HepG2 (cell line): ENCODE results near the gene WDR35. TPM values are rescaled to one million over a fixed set of nuclear protein-coding genes. Genes with fewer than 3 reads are reported as not detected.

Source experiments
- ATAC-seq: fragments of 200-7000 bp; cut with Tn5 transposase; 3 replicates; pipeline ENCODE4 v1.9.1; 2020; ENCODE audit warnings: mild to moderate bottlenecking, moderate library complexity
- BruUV-seq: library from RNA; stranded (reverse); fragments of 400-500 nt; replicated peaks from 2 replicates; lab custom pipeline; 2021; lab: Mats Ljungman, UMichigan
- CTCF ChIA-PET: fragments of 300-600 bp; formaldehyde crosslinking; extraction: SDS; loops from one replicate; lab custom pipeline; 2021; ENCODE audit warnings: low total read pairs, inconsistent platforms, low intra/inter-chr PET ratio; lab: Yijun Ruan, JAX
- POLR2A ChIA-PET: fragments of 350-600 bp; sonication (Branson Sonifier 250); formaldehyde crosslinking; loops from one replicate; lab custom pipeline; 2020; ENCODE audit warnings: antibody characterized with exemption, inconsistent platforms; lab: Yijun Ruan, JAX
- DNase-seq: peaks from one replicate; pipeline ENCODE4 v3.0.0-alpha.2; 2015; ENCODE audit warnings: low spot score
- FAIRE-seq: peaks from 3 replicates; lab custom pipeline; 2011; peaks lifted over from hg19 to GRCh38; lab: Jason Lieb, UNC
- H2AFZ ChIP-seq: one replicate; pipeline ENCODE4 v1.6.1; 2011; ENCODE audit warnings: low read length, inconsistent platforms
- H3K27ac ChIP-seq: fragments of 300-600 bp; 3 replicates; pipeline ENCODE4 v1.8.0; 2011; ENCODE audit warnings: mixed run types, mild to moderate bottlenecking, mixed read lengths, low read length, inconsistent platforms; ENCODE audit not compliant: insufficient read depth; ENCODE audit errors: extremely low read length
- H3K27me3 ChIP-seq, 2 experiments: fragments of 200-600 bp in 1 of 2; 2 replicates in 1 of 2; 3 replicates in 1 of 2; pipeline versions ENCODE4 v1.6.0 to v1.8.0; 2011; ENCODE audit warnings: low read length in 2 of 2, mild to moderate bottlenecking in 2 of 2, moderate library complexity in 2 of 2, inconsistent platforms in 1 of 2; ENCODE audit not compliant: insufficient read depth in 2 of 2, control insufficient read depth in 1 of 2
- H3K36me3 ChIP-seq, 2 experiments: fragments of 200-600 bp in 1 of 2; replicated peaks in 1 of 2; 2 replicates in 1 of 2; 3 replicates in 1 of 2; pipeline versions ENCODE4 v1.5.1 to v1.8.0; 2011; ENCODE audit warnings: low read length in 2 of 2, inconsistent platforms in 1 of 2; ENCODE audit not compliant: insufficient read depth in 2 of 2, control insufficient read depth in 1 of 2
- H3K4me1 ChIP-seq: 2 replicates; pipeline ENCODE4 v1.5.1; 2012; ENCODE audit warnings: low read length, inconsistent platforms; ENCODE audit not compliant: insufficient read depth
- H3K4me2 ChIP-seq: 2 replicates; pipeline ENCODE4 v1.6.0; 2011; ENCODE audit warnings: low read depth, low read length, inconsistent platforms
- H3K4me3 ChIP-seq, 3 experiments: fragments of 200-600 bp in 1 of 3; sonication (generic), shearing (Covaris generic) in 1 of 3; replicated peaks in 1 of 3; 2 replicates each; pipeline ENCODE4 v1.5.1; 2011 to 2016; ENCODE audit warnings: low read length in 3 of 3, inconsistent platforms in 2 of 3, low read depth in 2 of 3, mild to moderate bottlenecking in 2 of 3, control low read depth in 1 of 3, mixed read lengths in 1 of 3; ENCODE audit not compliant: insufficient read depth in 1 of 3
- H3K79me2 ChIP-seq: one replicate; pipeline ENCODE4 v1.6.1; 2011; ENCODE audit warnings: low read length, inconsistent platforms; ENCODE audit not compliant: insufficient read depth
- H3K9ac ChIP-seq: 2 replicates; pipeline ENCODE4 v1.6.0; 2011; ENCODE audit warnings: mild to moderate bottlenecking, low read depth, low read length, inconsistent platforms; ENCODE audit not compliant: insufficient read depth
- H3K9me3 ChIP-seq: 2 replicates; pipeline ENCODE4 v1.5.1; 2012; ENCODE audit warnings: mild to moderate bottlenecking, low read length
- H4K20me1 ChIP-seq: 2 replicates; pipeline ENCODE4 v1.6.0; 2011; ENCODE audit warnings: inconsistent platforms, mild to moderate bottlenecking, low read length, moderate library complexity; ENCODE audit not compliant: insufficient read depth
- ATRX ChIP-seq: sonication (generic); formaldehyde crosslinking; IDR thresholded peaks from 2 replicates; pipeline ENCODE4 v1.4.0; 2020; ENCODE audit warnings: missing genetic modification reagents, borderline replicate concordance
- EHMT2 ChIP-seq: fragments of 200-600 bp; sonication (generic); IDR thresholded peaks from 2 replicates; pipeline ENCODE4 v1.7.0; 2017; ENCODE audit warnings: antibody characterized with exemption, low read depth, low read length, borderline replicate concordance
- HNRNPK ChIP-seq: fragments of 200-400 bp; formaldehyde crosslinking; IDR thresholded peaks from 2 replicates; pipeline ENCODE4 v1.6.1; 2018; ENCODE audit warnings: low read length, low read depth, moderate library complexity, mild to moderate bottlenecking; ENCODE audit not compliant: poor library complexity, severe bottlenecking
- LCORL ChIP-seq, 2 experiments: fragments of 450-650 bp in 1 of 2; sonication (generic) in 1 of 2; formaldehyde crosslinking in 1 of 2; IDR thresholded peaks; 2 replicates each; pipeline versions ENCODE4 v1.5.0 to v1.6.1; 2017 to 2020; ENCODE audit warnings: antibody characterized with exemption in 1 of 2, missing genetic modification reagents in 1 of 2
- MTA1 ChIP-seq: sonication (generic); formaldehyde crosslinking; IDR thresholded peaks from 2 replicates; pipeline ENCODE4 v1.4.0; 2020; ENCODE audit warnings: missing genetic modification reagents, mild to moderate bottlenecking, borderline replicate concordance
- NFKBIZ ChIP-seq: IDR thresholded peaks from 2 replicates; pipeline ENCODE4 v1.6.1; 2018; ENCODE audit warnings: missing genetic modification reagents, missing compliant biosample characterization
- PPARG ChIP-seq: conservative IDR thresholded peaks from 2 replicates; pipeline ENCODE4 v1.6.1; 2016; ENCODE audit warnings: missing biosample characterization, missing genetic modification reagents
- RARA ChIP-seq: IDR thresholded peaks from 2 replicates; pipeline ENCODE4 v1.6.1; 2016; ENCODE audit warnings: missing genetic modification reagents, missing compliant biosample characterization
- RCOR2 ChIP-seq: IDR thresholded peaks from 2 replicates; pipeline ENCODE4 v1.6.1; 2016; ENCODE audit warnings: missing biosample characterization, missing genetic modification reagents
- SMAD9 ChIP-seq: sonication (generic); formaldehyde crosslinking; IDR thresholded peaks from 2 replicates; pipeline ENCODE4 v1.5.1; 2020; ENCODE audit warnings: mild to moderate bottlenecking, missing genetic modification reagents
- TARDBP ChIP-seq: sonication (generic); formaldehyde crosslinking; IDR thresholded peaks from 2 replicates; pipeline ENCODE4 v1.8.0; 2022; ENCODE audit warnings: mild to moderate bottlenecking, missing genetic modification reagents
- THAP11 ChIP-seq: IDR thresholded peaks from 2 replicates; pipeline ENCODE4 v1.6.1; 2016; ENCODE audit warnings: missing biosample characterization, missing genetic modification reagents
- ZNF124 ChIP-seq: sonication (generic); formaldehyde crosslinking; IDR thresholded peaks from 2 replicates; pipeline ENCODE4 v1.4.0; 2020; ENCODE audit warnings: missing genetic modification reagents
- ZNF136 ChIP-seq: sonication (generic); formaldehyde crosslinking; IDR thresholded peaks from 2 replicates; pipeline ENCODE4 v1.8.1; 2022; ENCODE audit warnings: low read depth, mild to moderate bottlenecking, moderate library complexity, missing genetic modification reagents
- ZNF629 ChIP-seq: sonication (generic); formaldehyde crosslinking; conservative IDR thresholded peaks from 2 replicates; pipeline ENCODE4 v1.5.0; 2020; ENCODE audit warnings: missing genetic modification reagents
- ZNF772 ChIP-seq: sonication (generic); formaldehyde crosslinking; IDR thresholded peaks from 2 replicates; pipeline ENCODE4 v1.5.0; 2020; ENCODE audit warnings: mild to moderate bottlenecking, missing genetic modification reagents
- in situ Hi-C: cut with HindIII; loops from 2 replicates; pipeline ENCODE4 v1.10.0; 2017; ENCODE audit warnings: low pct_unique_long_range_greater_than_20kb; ENCODE audit not compliant: extremely low pct_ligation_motif_present
- intact Hi-C: fragments of 100-400 bp; cut with micrococcal nuclease; formaldehyde crosslinking; loops from one replicate; pipeline ENCODE4 v1.10.0; 2022; ENCODE audit not compliant: unreplicated experiment
- polyA plus RNA-seq, 8 experiments: library from polyadenylated mRNA; depleted of rRNA in 3 of 8; stranded (reverse) in 7 of 8; unstranded in 1 of 8; fragments of >200 nt; fragmentation: Illumina TruSeq in 4 of 8; extraction: Trizol in 4 of 8; gene quantifications; 2 replicates each; pipeline versions ENCODE4 v1.2.1 to v1.2.3, GENCODE V29; 2011 to 2016; ENCODE audit warnings: low read depth in 4 of 8, missing spikeins in 1 of 8, mixed read lengths in 1 of 8; ENCODE audit not compliant: insufficient read depth in 1 of 8
- total RNA-seq, 5 experiments: library from RNA; depleted of rRNA; stranded (reverse); fragments of >200 nt; fragmentation: Illumina TruSeq; extraction: Trizol; gene quantifications; 2 replicates each; pipeline ENCODE4 v1.2.3, GENCODE V29; 2016; ENCODE audit warnings: low read depth in 1 of 5
- TF ChIP-seq, protein P1 (sequence below): sonication (generic); formaldehyde crosslinking; IDR thresholded peaks from 2 replicates; pipeline ENCODE4 v1.4.0; 2020; ENCODE audit warnings: missing genetic modification reagents

Gene WDR35
- total and polyA plus RNA-seq, 2 of the 13 experiments (the other 11 are each of a cell fraction or from before 2014, with no cell fraction given): 11.1 to 19.6 TPM

DNA sequence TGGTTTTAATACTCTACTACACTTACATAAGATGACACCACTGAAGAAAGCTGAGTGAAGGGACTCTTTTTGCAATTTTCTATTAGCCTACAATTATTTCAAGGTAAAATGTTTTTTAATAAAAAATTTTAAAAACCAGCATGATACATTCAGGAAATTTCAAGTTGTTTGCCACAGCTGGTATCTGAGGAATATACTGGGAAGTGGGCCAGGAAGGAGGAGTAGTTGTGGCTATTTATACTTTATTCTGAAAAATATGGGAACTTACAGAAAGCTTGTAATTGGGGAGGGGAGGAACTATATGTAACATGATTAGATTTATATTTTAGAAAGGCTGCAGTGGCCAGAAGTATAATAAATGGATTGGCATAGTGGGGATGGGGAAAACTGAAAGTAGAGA, 40.8 kb downstream of the WDR35 start:
- Histone ChIP-seq H3K27me3 (no peaks in the 10 kb centered on the region), H3K27ac (no peak overlapping the region), H2AFZ (no peak overlapping the region), H3K9me3 (no peaks in the 10 kb centered on the region), H3K4me2 (no peak overlapping the region), H4K20me1 (no peaks in the 10 kb centered on the region), H3K36me3 (peaks cover 7 to 21% of the 10 kb centered on the region in 2 experiments), H3K4me3 (no peak overlapping the region), H3K9ac (no peak overlapping the region), H3K4me1 (no peaks in the 10 kb centered on the region), H3K79me2 (no peaks in the 10 kb centered on the region)
- in situ Hi-C loops (no loop called here), intact Hi-C loops (no loop called here)
- no TSS peak for BruUV-seq
- ATAC-seq (no peak), DNase-seq (no peak), FAIRE-seq (no peak)
- CTCF ChIA-PET: no interaction called here
- TF ChIP-seq HNRNPK: no peak
- TF ChIP-seq, protein P1, sequence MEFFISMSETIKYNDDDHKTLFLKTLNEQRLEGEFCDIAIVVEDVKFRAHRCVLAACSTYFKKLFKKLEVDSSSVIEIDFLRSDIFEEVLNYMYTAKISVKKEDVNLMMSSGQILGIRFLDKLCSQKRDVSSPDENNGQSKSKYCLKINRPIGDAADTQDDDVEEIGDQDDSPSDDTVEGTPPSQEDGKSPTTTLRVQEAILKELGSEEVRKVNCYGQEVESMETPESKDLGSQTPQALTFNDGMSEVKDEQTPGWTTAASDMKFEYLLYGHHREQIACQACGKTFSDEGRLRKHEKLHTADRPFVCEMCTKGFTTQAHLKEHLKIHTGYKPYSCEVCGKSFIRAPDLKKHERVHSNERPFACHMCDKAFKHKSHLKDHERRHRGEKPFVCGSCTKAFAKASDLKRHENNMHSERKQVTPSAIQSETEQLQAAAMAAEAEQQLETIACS (CRISPR knock-in tag): no peak
- TF ChIP-seq ZNF772: no peak
- no peak for TF ChIP-seq ZNF124 (CRISPR knock-in tag)
- TF ChIP-seq THAP11: no peak
- no peak for TF ChIP-seq ATRX (CRISPR knock-in tag)
- no peak for TF ChIP-seq ZNF136 (CRISPR knock-in tag)
- TF ChIP-seq SMAD9 (CRISPR knock-in tag): no peak
- TF ChIP-seq MTA1: no peak
- TF ChIP-seq TARDBP (CRISPR knock-in tag): no peak
- TF ChIP-seq EHMT2: no peak
- no peak for TF ChIP-seq LCORL (IDR thresholded peaks at IDR 0.05)
- TF ChIP-seq LCORL (CRISPR knock-in tag; IDR thresholded peaks at IDR 0.05): no peak
- TF ChIP-seq NFKBIZ (CRISPR knock-in tag): no peak
- TF ChIP-seq RARA (CRISPR knock-in tag): no peak
- no peak for TF ChIP-seq ZNF629 (CRISPR knock-in tag)
- TF ChIP-seq PPARG (CRISPR knock-in tag): no peak
- no peak for TF ChIP-seq RCOR2 (CRISPR knock-in tag)
- POLR2A ChIA-PET: no interaction called here
